Ishikawa (cell line): Measurements from ENCODE around the gene C3orf52.

Experiments
- EP300 ChIP-seq: IDR thresholded peaks from 2 replicates; pipeline ENCODE4 v1.6.1; 2012; ENCODE audit warnings: borderline replicate concordance
- NFIC ChIP-seq: IDR thresholded peaks from 2 replicates; pipeline ENCODE4 v1.6.1; 2012
- RAD21 ChIP-seq: IDR thresholded peaks from 2 replicates; pipeline ENCODE4 v1.6.1; 2012; ENCODE audit warnings: low read depth

DNA sequence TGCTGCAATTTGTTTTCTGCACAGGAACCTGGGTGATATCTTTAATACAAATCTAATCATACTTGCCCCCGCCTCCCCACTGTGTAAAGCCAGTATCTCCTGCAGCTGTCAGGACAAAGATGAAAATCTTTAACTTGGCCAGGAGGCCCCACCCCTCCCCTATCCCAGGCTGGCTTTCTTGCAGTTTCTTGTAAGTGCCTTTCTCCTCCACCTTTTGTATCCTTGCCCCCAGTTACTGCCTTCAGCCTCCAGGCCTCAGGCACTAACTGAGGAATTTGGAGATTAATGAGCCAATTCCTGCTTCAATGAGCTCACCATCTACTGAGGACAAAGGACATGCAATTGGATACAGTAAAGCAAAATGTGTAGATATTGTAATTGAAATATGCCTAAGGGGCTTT lies 40.3 kb downstream of the C3orf52 start:
- no peak for TF ChIP-seq NFIC
- TF ChIP-seq EP300: no peak
- TF ChIP-seq RAD21: no peak
